Hepatocyte (in vitro differentiated cells): ENCODE measurements around the gene UBE2E1. TPM values are rescaled to one million over a fixed set of nuclear protein-coding genes. Genes with fewer than 3 reads are reported as not detected.

Experiments
- DNase-seq: peaks from one replicate; pipeline ENCODE4 v3.0.0-alpha.2; 2016; ENCODE audit warnings: low spot score
- H2AFZ ChIP-seq: fragments of 200-600 bp; sonication (generic); 2 replicates; pipeline ENCODE4 v1.6.0; 2016; ENCODE audit warnings: antibody characterized with exemption, mild to moderate bottlenecking
- H3K27ac ChIP-seq: fragments of 200-600 bp; sonication (generic); 2 replicates; pipeline ENCODE4 v1.5.1; 2016; ENCODE audit warnings: mild to moderate bottlenecking
- H3K27me3 ChIP-seq: fragments of 200-600 bp; sonication (generic); 2 replicates; pipeline ENCODE4 v1.6.1; 2016
- H3K36me3 ChIP-seq: fragments of 200-600 bp; sonication (generic); replicated peaks from 2 replicates; pipeline ENCODE4 v1.5.1; 2016; ENCODE audit warnings: low read depth; ENCODE audit not compliant: insufficient read depth
- H3K4me1 ChIP-seq: fragments of 200-600 bp; sonication (generic); 2 replicates; pipeline ENCODE4 v1.5.1; 2016; ENCODE audit warnings: mild to moderate bottlenecking, moderate library complexity; ENCODE audit not compliant: insufficient read depth
- H3K4me2 ChIP-seq: fragments of 200-600 bp; sonication (generic); 2 replicates; pipeline ENCODE4 v1.6.0; 2016
- H3K4me3 ChIP-seq: fragments of 200-600 bp; sonication (generic); 2 replicates; pipeline ENCODE4 v1.5.1; 2016; ENCODE audit warnings: mild to moderate bottlenecking
- H3K79me2 ChIP-seq: fragments of 200-600 bp; sonication (generic); 2 replicates; pipeline ENCODE4 v1.6.0; 2017; ENCODE audit warnings: mild to moderate bottlenecking
- H3K9me2 ChIP-seq: fragments of 200-600 bp; sonication (generic); replicated peaks from 2 replicates; pipeline ENCODE4 v1.6.0; 2017; ENCODE audit warnings: mild to moderate bottlenecking; ENCODE audit not compliant: insufficient read depth
- H3K9me3 ChIP-seq: fragments of 200-600 bp; sonication (generic); 2 replicates; pipeline ENCODE4 v1.5.1; 2016; ENCODE audit warnings: low read depth, mild to moderate bottlenecking
- H4K20me1 ChIP-seq: fragments of 200-600 bp; sonication (generic); 2 replicates; pipeline ENCODE4 v1.6.0; 2016; ENCODE audit warnings: mild to moderate bottlenecking; ENCODE audit not compliant: insufficient read depth, poor library complexity, severe bottlenecking
- EZH2 ChIP-seq: fragments of 200-600 bp; sonication (generic); IDR thresholded peaks from 2 replicates; pipeline ENCODE4 v1.6.1; 2016; ENCODE audit warnings: antibody characterized with exemption, mild to moderate bottlenecking, borderline replicate concordance
- EZH2phosphoT487 ChIP-seq: fragments of 200-600 bp; sonication (generic); IDR thresholded peaks from one replicate; pipeline ENCODE4 v1.6.1; 2018; ENCODE audit warnings: antibody characterized with exemption, mild to moderate bottlenecking, low read depth, moderate library complexity; ENCODE audit not compliant: unreplicated experiment, severe bottlenecking
- WGBS: methylation state at CpG from one replicate; pipeline ENCODE4 v1.1.6; 2016; ENCODE audit warnings: low lambda C conversion rate; ENCODE audit errors: missing lambda C conversion rate; 5-methylcytosine and 5-hydroxymethylcytosine counted together
- polyA plus RNA-seq: library from polyadenylated mRNA; unstranded; fragments of >200 nt; fragmentation: Nextera tagmentation; extraction: Ambion mirVana; gene quantifications from 2 replicates; pipeline ENCODE4 v1.2.1, GENCODE V29; 2016
- total RNA-seq: library from RNA; depleted of rRNA; stranded (reverse); fragments of >200 nt; gene quantifications from 2 replicates; pipeline ENCODE4 v1.2.3, GENCODE V29; 2014
- TF ChIP-seq, protein P1 (sequence below): fragments of 200-600 bp; sonication (generic); IDR thresholded peaks from 2 replicates; pipeline ENCODE4 v1.5.1; 2016; ENCODE audit warnings: antibody characterized with exemption, mild to moderate bottlenecking; ENCODE audit not compliant: poor library complexity

UBE2E1 gene
- total and polyA plus RNA-seq, 2 experiments from 2014 or later: 20.8 to 179 TPM

GRCh38 chr3:23817508-23818223 lies 11.9 kb downstream of the UBE2E1 start:
- H3K4me3 ChIP-seq: no peak overlapping the region
- H3K79me2 ChIP-seq: peaks cover 98% of the 10 kb centered on the region
- no peak overlapping the region for H3K4me2 ChIP-seq
- no peak overlapping the region for H3K27ac ChIP-seq
- DNase-seq: no peak
- no peaks in the 10 kb centered on the region for H3K9me3 ChIP-seq
- 93% methylated on average over 3 of the region's 3 CpGs for WGBS
- no peaks in the 10 kb centered on the region for H3K36me3 ChIP-seq
- peaks cover 77% of the 10 kb centered on the region for H4K20me1 ChIP-seq
- TF ChIP-seq EZH2 (no peak), EZH2phosphoT487 (no peak)
- TF ChIP-seq, protein P1, sequence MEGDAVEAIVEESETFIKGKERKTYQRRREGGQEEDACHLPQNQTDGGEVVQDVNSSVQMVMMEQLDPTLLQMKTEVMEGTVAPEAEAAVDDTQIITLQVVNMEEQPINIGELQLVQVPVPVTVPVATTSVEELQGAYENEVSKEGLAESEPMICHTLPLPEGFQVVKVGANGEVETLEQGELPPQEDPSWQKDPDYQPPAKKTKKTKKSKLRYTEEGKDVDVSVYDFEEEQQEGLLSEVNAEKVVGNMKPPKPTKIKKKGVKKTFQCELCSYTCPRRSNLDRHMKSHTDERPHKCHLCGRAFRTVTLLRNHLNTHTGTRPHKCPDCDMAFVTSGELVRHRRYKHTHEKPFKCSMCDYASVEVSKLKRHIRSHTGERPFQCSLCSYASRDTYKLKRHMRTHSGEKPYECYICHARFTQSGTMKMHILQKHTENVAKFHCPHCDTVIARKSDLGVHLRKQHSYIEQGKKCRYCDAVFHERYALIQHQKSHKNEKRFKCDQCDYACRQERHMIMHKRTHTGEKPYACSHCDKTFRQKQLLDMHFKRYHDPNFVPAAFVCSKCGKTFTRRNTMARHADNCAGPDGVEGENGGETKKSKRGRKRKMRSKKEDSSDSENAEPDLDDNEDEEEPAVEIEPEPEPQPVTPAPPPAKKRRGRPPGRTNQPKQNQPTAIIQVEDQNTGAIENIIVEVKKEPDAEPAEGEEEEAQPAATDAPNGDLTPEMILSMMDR: no peak
- H2AFZ ChIP-seq: no peak overlapping the region
- no peaks in the 10 kb centered on the region for H3K27me3 ChIP-seq
- no peaks in the 10 kb centered on the region for H3K9me2 ChIP-seq
- no peaks in the 10 kb centered on the region for H3K4me1 ChIP-seq

DNA sequence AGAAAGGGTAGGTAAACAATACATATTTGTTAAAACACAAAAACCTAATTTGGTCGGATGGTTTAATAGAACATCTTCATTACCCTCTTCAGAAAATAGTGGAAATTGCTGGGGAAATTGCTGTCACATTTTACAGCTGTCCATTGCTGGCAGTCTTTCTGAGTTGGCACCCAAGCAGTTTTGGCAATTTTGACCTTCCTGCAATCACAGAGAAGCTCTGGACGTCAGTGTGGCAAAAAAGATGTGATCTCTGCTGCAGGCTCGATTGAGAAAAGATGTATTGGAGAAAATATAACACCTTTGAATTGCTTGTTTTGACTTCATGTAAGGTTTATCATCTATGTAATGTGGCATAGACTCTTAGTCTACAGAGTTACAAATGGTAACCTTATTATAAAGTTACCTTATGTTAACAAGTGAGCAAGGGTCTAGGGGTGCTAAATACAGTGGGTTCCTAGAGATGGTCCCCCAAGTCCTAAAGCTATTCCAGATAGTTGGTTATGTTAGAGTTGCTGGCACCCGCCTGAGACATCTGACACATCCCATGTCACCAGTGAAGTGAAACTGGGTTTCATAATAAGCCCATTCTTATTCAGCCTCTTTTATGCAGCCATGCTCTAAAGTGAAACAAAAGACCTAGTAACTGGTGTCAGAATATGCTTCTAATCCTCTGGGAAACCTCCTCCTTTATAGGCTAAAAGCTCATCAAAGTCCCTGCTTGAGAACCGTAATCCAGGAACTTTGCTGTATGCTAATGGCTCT lies 14.0 kb downstream of the UBE2E1 start:
- Histone ChIP-seq H3K36me3 (no peaks in the 10 kb centered on the region), H3K4me1 (no peaks in the 10 kb centered on the region), H3K79me2 (peaks cover 98% of the 10 kb centered on the region), H3K4me2 (no peak overlapping the region), H3K9me2 (no peaks in the 10 kb centered on the region), H3K9me3 (no peaks in the 10 kb centered on the region), H4K20me1 (peaks cover 78% of the 10 kb centered on the region), H3K4me3 (no peak overlapping the region), H3K27me3 (no peaks in the 10 kb centered on the region), H3K27ac (no peak overlapping the region), H2AFZ (no peak overlapping the region)
- WGBS: 89% methylated on average over 5 of the region's 5 CpGs
- DNase-seq: no peak
- TF ChIP-seq, protein P1: no peak
- TF ChIP-seq EZH2 (no peak), EZH2phosphoT487 (no peak)

DNA sequence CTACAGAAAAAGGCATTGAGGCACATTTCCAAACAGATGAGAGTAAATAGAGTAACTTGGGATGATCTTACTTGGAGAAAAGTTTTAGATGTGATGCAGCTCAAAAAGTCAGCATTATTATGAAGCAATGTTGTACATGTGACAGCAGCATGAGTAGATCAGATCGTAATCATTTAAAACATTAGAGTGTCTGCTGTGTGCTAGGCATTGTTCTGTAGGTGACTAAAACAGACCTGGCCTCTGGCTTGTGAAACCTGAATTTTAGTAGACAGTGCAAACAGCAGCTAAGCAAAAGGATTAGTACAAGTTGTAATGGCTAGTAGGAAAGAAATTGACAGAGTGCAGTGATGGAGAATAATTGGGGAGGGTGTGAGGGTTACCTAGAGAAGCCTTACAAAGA lies 15.1 kb downstream of the UBE2E1 start:
- Histone ChIP-seq H3K4me1 (no peaks in the 10 kb centered on the region), H3K4me3 (no peak overlapping the region), H3K27ac (no peak overlapping the region), H3K27me3 (no peaks in the 10 kb centered on the region), H3K4me2 (no peak overlapping the region), H3K9me2 (no peaks in the 10 kb centered on the region), H4K20me1 (peaks cover 80% of the 10 kb centered on the region), H3K79me2 (peaks cover 98% of the 10 kb centered on the region), H3K9me3 (no peaks in the 10 kb centered on the region), H3K36me3 (no peaks in the 10 kb centered on the region), H2AFZ (no peak overlapping the region)
- TF ChIP-seq EZH2phosphoT487 (no peak), EZH2 (no peak)
- TF ChIP-seq, protein P1: no peak
- WGBS: 91% methylated on average over 1 of the region's 1 CpG
- no peak for DNase-seq
